BLaER1 treated with 17β-estradiol and CSF1 and Interleukin-3, amounts not matched to agents 10 nM and 100 nM (cell line): Measurements from ENCODE around the gene LAMA2.
"Not testable (repeated sequence)": the region's sequence is repeated elsewhere in the genome, so short reads cannot be mapped to it uniquely, and the experiment has no call there.

Source experiments
- H3K27ac ChIP-seq, 11 experiments: shearing (Covaris generic); formaldehyde crosslinking; 2 replicates each; pipeline ENCODE4 v1.8.1; 2022
- H3K27me3 ChIP-seq, 11 experiments: shearing (Covaris generic); formaldehyde crosslinking; 2 replicates each; pipeline ENCODE4 v1.8.1; 2022
- H3K36me3 ChIP-seq, 11 experiments: shearing (Covaris generic); formaldehyde crosslinking; 2 replicates each; pipeline ENCODE4 v1.8.1; 2022
- H3K4me1 ChIP-seq, 10 experiments: shearing (Covaris generic); formaldehyde crosslinking; 2 replicates each; pipeline ENCODE4 v1.8.1; 2022
- H3K4me2 ChIP-seq, 11 experiments: shearing (Covaris generic); formaldehyde crosslinking; 2 replicates each; pipeline ENCODE4 v1.8.1; 2022
- H3K4me3 ChIP-seq, 10 experiments: shearing (Covaris generic); formaldehyde crosslinking; 2 replicates each; pipeline ENCODE4 v1.8.1; 2022
- H3K9ac ChIP-seq, 11 experiments: shearing (Covaris generic); formaldehyde crosslinking; 2 replicates each; pipeline ENCODE4 v1.8.1; 2022
- H3K9me3 ChIP-seq, 11 experiments: shearing (Covaris generic); formaldehyde crosslinking; replicated peaks in 1 of 11; 2 replicates each; pipeline ENCODE4 v1.8.1; 2022
- H4K20me1 ChIP-seq, 11 experiments: shearing (Covaris generic); formaldehyde crosslinking; 2 replicates each; pipeline ENCODE4 v1.8.1; 2022
- Cebpa-rat ChIP-seq, 11 experiments: shearing (Covaris generic); IDR thresholded peaks; 2 replicates each; pipeline ENCODE4 v1.8.1; 2022

LAMA2 gene

DNA sequence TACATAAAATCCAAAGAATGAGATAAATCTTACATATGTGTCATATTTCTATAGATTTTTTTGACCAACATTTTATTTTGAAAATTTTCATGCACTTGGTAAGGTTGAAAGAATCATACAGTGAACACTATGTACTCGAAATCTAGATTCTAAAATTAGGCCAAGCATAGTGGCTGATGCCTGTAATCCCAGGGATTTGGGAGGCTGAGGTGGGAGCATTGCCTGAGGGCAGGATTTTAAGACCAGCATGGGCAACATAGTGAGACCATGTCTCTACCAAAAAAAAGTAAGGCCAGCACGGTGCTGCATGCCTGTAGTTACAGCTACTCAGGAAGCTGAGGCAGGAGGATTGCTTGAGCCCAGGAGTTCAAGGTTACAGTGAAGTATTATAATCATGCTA, 158.6 kb downstream of the LAMA2 start:
- Histone ChIP-seq H3K27me3 (no peaks in the 10 kb centered on the region), H3K36me3 (no peaks in the 10 kb centered on the region), H3K4me3 (no peak overlapping the region), H3K27ac (no peak overlapping the region), H3K9ac (no peak overlapping the region), H3K4me2 (no peak overlapping the region), H4K20me1 (no peaks in the 10 kb centered on the region), H3K4me1 (no peaks in the 10 kb centered on the region), H3K9me3 (peaks cover 0 to 10% (median 6%) of the 10 kb centered on the region in 11 experiments; a peak in 8 of 22 replicates)
- no peak for TF ChIP-seq Cebpa-rat (IDR thresholded peaks at IDR 0.05)

DNA sequence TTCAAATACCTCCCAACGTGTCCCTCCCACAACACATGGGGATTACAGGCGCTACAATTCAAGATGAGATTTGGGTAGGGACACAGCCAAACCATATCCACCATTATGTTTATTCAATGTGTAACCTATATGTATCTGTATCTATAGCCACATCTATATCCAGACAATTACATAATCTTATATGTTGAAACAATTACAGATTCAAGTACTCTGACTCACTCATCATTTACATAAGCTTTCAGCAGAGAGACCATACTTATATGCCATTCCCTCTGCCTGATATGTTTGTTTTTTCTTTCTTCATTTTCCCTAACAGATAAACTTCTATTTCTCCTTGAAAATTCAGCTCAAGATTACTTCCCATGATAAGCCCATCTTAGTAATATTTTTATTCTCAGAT, 163.6 kb downstream of the LAMA2 start:
- H3K27me3 ChIP-seq, result no peaks in the 10 kb centered on the region
- H4K20me1 ChIP-seq, result no peaks in the 10 kb centered on the region
- no peak overlapping the region for H3K27ac ChIP-seq
- no peaks in the 10 kb centered on the region for H3K4me1 ChIP-seq
- no peak overlapping the region for H3K4me3 ChIP-seq
- TF ChIP-seq Cebpa-rat (IDR thresholded peaks at IDR 0.05), result no peak
- no peaks in the 10 kb centered on the region for H3K36me3 ChIP-seq
- H3K9ac ChIP-seq, result no peak overlapping the region
- H3K4me2 ChIP-seq, result no peak overlapping the region
- peaks cover 0 to 10% (median 6%) of the 10 kb centered on the region in 11 experiments; a peak in 8 of 22 replicates for H3K9me3 ChIP-seq

DNA sequence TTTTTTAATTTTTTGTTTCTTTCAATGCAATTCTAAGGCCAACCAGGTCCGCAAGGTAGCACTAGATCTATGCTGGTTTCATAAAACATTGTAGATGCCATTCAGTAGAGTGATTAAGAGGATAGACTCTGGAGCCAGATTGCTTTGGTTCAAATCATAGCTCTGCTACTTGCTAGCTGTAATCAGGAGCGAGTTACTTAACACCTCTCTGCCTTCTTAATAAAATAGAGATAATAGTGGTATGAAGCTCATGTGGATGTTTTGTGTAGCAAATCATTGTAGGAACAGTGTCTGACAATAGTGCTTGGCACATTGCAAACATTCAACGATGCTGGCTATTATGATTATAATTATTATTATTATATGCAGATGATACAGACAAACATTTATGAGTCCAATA, 164.9 kb downstream of the LAMA2 start:
- Histone ChIP-seq H3K36me3 (no peaks in the 10 kb centered on the region), H3K4me1 (no peaks in the 10 kb centered on the region), H4K20me1 (no peaks in the 10 kb centered on the region), H3K4me2 (no peak overlapping the region), H3K9ac (no peak overlapping the region), H3K27ac (no peak overlapping the region), H3K27me3 (no peaks in the 10 kb centered on the region), H3K9me3 (peaks cover 0 to 10% (median 6%) of the 10 kb centered on the region in 11 experiments; a peak in 8 of 22 replicates), H3K4me3 (no peak overlapping the region)
- TF ChIP-seq Cebpa-rat (IDR thresholded peaks at IDR 0.05), result no peak

- no peak overlapping the region for H3K27ac ChIP-seq
- no peaks in the 10 kb centered on the region for H4K20me1 ChIP-seq
- no peak for TF ChIP-seq Cebpa-rat (IDR thresholded peaks at IDR 0.05)
- H3K4me2 ChIP-seq, result no peak overlapping the region
- no peaks in the 10 kb centered on the region for H3K4me1 ChIP-seq
- H3K9me3 ChIP-seq, result no peaks in the 10 kb centered on the region
- H3K27me3 ChIP-seq, result no peaks in the 10 kb centered on the region
- no peaks in the 10 kb centered on the region for H3K36me3 ChIP-seq
- H3K9ac ChIP-seq, result no peak overlapping the region
- H3K4me3 ChIP-seq, result no peak overlapping the region
Measured at GRCh38 chr6:129050086-129050485, 167.1 kb downstream of the LAMA2 start.

- H3K4me3 ChIP-seq, H3K4me1 ChIP-seq, H3K27me3 ChIP-seq, H3K27ac ChIP-seq, H3K36me3 ChIP-seq, H4K20me1 ChIP-seq, H3K9me3 ChIP-seq, H3K9ac ChIP-seq, H3K4me2 ChIP-seq: not testable (repeated sequence)
Measured at GRCh38 chr6:129053143-129053542, 170.2 kb downstream of the LAMA2 start.

GRCh38 chr6:129055796-129056195, 172.9 kb downstream of the LAMA2 start:
- Histone ChIP-seq H3K36me3 (no peaks in the 10 kb centered on the region), H3K27me3 (no peaks in the 10 kb centered on the region), H3K4me2 (no peak overlapping the region), H3K4me1 (no peaks in the 10 kb centered on the region), H4K20me1 (no peaks in the 10 kb centered on the region), H3K9me3 (no peaks in the 10 kb centered on the region), H3K4me3 (no peak overlapping the region), H3K27ac (no peak overlapping the region), H3K9ac (no peak overlapping the region)
- no peak for TF ChIP-seq Cebpa-rat (IDR thresholded peaks at IDR 0.05)

DNA sequence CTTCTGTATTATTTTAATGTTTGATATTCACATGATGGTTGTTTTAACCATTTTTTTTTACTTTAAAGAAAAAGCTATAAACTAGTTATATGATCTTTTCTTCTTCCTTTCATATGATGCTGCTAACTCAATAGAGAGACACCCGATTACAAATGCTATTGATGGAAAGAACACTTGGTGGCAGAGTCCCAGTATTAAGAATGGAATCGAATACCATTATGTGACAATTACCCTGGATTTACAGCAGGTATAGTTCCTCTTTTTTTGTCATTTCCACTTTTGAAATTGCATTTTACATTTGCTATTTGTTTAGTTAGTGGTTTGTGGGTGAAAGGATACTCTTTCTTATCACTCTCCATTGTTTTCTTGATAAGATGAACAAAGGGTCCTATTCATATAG, 176.7 kb downstream of the LAMA2 start:
- Histone ChIP-seq H4K20me1 (no peaks in the 10 kb centered on the region), H3K4me2 (no peak overlapping the region), H3K36me3 (no peaks in the 10 kb centered on the region), H3K4me3 (no peak overlapping the region), H3K4me1 (no peaks in the 10 kb centered on the region), H3K27ac (no peak overlapping the region), H3K9me3 (no peaks in the 10 kb centered on the region), H3K9ac (no peak overlapping the region), H3K27me3 (no peaks in the 10 kb centered on the region)
- no peak for TF ChIP-seq Cebpa-rat (IDR thresholded peaks at IDR 0.05)

DNA sequence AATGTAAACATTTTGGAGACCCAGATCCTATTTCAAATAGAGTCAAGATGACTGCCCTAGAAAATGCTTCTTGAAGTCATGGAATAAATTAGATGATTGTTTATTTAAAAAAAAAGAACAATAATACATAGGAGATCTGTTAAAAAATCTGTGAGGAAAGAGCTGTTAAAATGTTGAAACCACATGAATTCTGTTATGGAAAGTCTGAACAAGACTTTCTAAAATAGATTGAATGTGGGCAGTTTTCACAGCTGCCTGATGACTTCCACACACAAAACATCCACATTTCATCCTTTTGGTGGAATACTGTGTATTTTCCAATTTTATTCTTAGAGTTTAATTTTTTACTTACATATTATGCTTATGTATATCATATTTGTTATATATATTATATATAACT, 186.1 kb downstream of the LAMA2 start:
- Histone ChIP-seq H3K9ac (no peak overlapping the region), H3K4me2 (no peak overlapping the region), H4K20me1 (no peaks in the 10 kb centered on the region), H3K4me3 (no peak overlapping the region), H3K27me3 (no peaks in the 10 kb centered on the region), H3K36me3 (no peaks in the 10 kb centered on the region), H3K9me3 (peaks cover 0 to 8% (median 0%) of the 10 kb centered on the region in 11 experiments; a peak in 1 of 22 replicates), H3K27ac (no peak overlapping the region), H3K4me1 (no peaks in the 10 kb centered on the region)
- no peak for TF ChIP-seq Cebpa-rat (IDR thresholded peaks at IDR 0.05)

DNA sequence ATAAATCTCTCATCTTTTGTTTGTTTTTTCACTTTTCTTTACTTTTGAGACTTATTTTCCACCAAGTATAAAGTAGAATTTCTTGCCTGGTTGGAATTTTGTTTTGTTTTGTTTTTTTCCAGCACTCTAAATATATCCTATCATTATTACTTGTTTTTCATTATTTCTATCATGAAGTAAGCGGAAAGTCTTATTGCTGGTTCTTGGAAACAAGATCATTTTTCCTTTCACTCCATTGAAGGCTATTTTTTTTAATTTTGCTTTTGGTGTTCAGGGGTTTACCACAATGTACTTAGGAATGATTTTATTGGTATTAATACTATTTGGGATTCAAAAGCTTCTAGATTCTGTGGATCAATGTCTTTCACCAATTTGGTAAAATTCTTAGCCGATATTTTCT, 190.1 kb downstream of the LAMA2 start:
- no peak overlapping the region for H3K4me3 ChIP-seq
- no peaks in the 10 kb centered on the region for H3K36me3 ChIP-seq
- H3K9me3 ChIP-seq, result no peaks in the 10 kb centered on the region
- H3K27ac ChIP-seq, result no peak overlapping the region
- H3K4me2 ChIP-seq, result no peak overlapping the region
- no peaks in the 10 kb centered on the region for H3K4me1 ChIP-seq
- H3K9ac ChIP-seq, result no peak overlapping the region
- H3K27me3 ChIP-seq, result no peaks in the 10 kb centered on the region
- H4K20me1 ChIP-seq, result no peaks in the 10 kb centered on the region
- TF ChIP-seq Cebpa-rat (IDR thresholded peaks at IDR 0.05), result no peak

DNA sequence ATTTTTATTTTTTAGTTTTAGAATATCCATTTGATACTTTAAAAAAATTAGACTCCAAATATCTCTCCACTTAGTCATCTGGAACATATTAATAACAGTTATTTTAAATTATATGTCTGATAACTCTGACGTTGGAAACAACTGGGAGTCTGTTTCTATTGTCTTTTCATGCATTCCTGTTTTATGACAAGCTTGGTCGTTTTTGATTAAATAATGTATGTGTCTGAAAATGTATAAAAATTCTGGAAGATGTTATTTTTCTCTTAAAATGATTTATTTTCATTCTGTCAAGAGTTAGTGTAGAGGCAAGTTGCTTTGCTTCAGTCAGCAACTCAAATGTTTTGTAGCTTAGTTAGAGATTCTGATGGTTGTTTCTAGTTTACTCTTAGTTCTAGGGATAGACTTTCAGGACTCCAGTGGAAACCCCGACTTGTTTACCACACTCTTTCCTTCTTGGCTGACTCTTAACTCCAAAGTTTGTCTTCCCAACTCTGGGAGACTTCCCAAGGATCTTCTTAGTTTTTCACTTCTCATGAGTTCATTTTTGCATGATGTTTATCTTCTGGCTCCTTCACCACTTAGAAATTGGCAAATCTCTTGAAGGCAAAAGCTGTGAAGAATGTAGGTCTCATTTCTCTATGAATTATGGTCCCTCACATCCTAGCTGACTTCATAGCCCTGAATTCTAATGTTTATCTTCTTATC, 190.9 kb downstream of the LAMA2 start:
- no peak overlapping the region for H3K4me2 ChIP-seq
- H4K20me1 ChIP-seq, result no peaks in the 10 kb centered on the region
- H3K27me3 ChIP-seq, result no peaks in the 10 kb centered on the region
- H3K27ac ChIP-seq, result no peak overlapping the region
- no peak overlapping the region for H3K4me3 ChIP-seq
- H3K9me3 ChIP-seq, result no peaks in the 10 kb centered on the region
- H3K36me3 ChIP-seq, result no peaks in the 10 kb centered on the region
- H3K4me1 ChIP-seq, result no peaks in the 10 kb centered on the region
- no peak overlapping the region for H3K9ac ChIP-seq
- no peak for TF ChIP-seq Cebpa-rat (IDR thresholded peaks at IDR 0.05)
